Measurements from ENCODE around the gene ALOXE3.
"Not testable (repeated sequence)": the region's sequence is repeated elsewhere in the genome, so short reads cannot be mapped to it uniquely, and the experiment has no call there.

ALOXE3 gene

DNA sequence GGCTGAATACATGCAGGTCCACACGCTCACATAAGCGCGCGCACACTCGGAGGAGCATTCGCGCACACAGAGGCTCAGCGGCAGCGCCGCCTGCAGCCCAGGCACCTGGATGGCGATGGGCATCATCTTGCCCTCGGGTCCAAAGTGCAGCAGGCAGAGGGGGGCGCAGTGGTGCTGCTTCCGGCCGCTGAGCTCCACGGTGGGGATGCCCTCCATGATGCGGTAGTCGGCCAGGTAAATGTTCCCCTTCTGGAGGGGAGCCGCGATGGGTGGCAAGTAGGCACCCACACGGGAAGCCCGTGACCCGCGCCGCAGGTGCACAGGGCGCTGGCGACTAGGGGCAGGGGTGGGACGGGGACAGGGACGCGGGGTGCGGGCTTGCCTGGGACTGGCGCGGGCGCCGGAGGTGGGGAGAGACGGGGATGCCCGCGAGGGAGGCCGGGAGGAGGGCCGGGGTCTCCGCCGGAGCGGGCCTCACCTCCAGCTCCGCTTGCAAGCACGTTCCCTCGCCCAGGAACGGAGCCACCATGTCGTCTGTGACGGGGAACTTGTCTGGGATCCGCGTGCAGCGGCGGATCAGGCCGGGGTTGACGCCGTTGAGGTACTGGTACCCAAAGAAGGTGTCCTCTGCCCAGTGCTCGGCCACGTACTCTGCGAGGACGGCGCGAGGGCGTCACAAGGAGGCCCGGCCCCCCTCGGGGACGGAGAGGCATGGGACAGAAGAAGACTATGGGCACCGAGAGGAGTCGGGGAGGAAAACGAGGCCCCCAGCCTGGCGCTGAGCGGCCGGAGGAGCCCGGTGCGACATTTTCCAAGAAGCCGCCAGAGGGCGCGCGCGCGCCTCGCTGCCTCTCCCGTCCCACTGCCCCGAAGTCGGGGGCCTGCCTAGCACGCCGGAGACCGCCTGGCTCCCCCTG is 38.8 kb downstream of the ALOXE3 start:
- TF ChIP-seq, protein P1, sequence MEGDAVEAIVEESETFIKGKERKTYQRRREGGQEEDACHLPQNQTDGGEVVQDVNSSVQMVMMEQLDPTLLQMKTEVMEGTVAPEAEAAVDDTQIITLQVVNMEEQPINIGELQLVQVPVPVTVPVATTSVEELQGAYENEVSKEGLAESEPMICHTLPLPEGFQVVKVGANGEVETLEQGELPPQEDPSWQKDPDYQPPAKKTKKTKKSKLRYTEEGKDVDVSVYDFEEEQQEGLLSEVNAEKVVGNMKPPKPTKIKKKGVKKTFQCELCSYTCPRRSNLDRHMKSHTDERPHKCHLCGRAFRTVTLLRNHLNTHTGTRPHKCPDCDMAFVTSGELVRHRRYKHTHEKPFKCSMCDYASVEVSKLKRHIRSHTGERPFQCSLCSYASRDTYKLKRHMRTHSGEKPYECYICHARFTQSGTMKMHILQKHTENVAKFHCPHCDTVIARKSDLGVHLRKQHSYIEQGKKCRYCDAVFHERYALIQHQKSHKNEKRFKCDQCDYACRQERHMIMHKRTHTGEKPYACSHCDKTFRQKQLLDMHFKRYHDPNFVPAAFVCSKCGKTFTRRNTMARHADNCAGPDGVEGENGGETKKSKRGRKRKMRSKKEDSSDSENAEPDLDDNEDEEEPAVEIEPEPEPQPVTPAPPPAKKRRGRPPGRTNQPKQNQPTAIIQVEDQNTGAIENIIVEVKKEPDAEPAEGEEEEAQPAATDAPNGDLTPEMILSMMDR (IDR thresholded peaks at IDR 0.05; ENCODE audit: low read depth, low read length), result peak; percentile 89
- H3K4me3 ChIP-seq (ENCODE audit: low read depth, low read length), result peak overlapping the region; percentile 51

DNA sequence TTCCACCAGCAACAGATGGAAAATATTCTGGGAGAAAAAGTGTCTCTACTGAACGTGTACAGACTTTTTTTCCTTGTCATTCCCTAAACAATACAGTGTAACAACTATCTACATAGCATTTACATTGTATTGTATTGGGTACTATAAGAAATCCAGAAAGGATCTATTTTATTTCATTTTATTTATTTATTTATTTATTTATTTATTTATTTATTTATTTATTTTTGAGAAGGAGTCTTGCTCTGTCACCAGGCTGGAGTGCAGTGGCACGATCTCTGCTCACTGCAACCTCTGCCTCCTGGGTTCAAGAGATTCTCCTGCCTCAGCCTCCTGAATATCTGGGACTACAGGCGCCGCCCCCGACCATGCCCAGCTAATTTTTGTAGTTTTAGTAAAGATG is 40.4 kb downstream of the ALOXE3 start:
- not testable (repeated sequence) for H3K4me3 ChIP-seq (ENCODE audit: low read depth, low read length)

DNA sequence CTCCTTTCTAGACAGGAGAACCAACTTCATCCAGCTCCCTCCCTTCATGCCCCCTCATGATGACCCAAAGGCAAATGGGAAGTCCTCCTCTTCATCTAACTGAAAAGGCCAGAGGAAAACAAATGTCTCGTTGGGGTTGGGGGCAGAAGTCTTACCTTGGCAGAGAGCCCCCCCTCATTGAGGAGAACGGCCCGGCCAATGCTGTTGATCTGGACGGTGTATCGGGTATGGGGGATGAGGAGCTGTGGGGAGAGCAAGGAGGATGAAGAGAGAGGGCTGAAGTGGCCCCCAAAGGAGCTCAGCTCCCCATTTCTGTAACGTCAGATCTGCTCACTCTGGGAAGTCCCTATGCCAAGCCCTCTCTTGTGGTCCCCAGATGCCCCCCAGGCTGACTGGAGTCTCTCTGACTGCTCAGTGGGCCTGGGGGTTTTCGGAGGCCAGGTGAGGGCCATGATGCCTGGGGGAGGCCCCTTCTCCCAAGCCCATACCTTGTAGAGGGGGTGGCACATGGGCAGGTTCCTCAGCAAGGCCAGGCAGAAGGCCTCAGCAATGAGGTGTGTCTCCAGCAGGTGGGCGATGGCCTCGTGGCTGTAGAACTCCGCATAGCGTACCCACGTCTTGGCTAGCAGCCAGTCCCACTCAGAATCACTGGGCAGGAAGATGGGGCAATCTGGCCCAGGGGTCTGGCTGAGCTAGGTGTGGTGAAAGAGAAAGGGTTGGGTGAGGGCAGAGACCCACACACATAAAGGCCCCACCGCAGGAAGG is 41.6 kb downstream of the ALOXE3 start:
- H3K4me3 ChIP-seq (ENCODE audit: low read depth, low read length), result no peak overlapping the region
- TF ChIP-seq, protein P1 (IDR thresholded peaks at IDR 0.05; ENCODE audit: low read depth, low read length), result no peak

DNA sequence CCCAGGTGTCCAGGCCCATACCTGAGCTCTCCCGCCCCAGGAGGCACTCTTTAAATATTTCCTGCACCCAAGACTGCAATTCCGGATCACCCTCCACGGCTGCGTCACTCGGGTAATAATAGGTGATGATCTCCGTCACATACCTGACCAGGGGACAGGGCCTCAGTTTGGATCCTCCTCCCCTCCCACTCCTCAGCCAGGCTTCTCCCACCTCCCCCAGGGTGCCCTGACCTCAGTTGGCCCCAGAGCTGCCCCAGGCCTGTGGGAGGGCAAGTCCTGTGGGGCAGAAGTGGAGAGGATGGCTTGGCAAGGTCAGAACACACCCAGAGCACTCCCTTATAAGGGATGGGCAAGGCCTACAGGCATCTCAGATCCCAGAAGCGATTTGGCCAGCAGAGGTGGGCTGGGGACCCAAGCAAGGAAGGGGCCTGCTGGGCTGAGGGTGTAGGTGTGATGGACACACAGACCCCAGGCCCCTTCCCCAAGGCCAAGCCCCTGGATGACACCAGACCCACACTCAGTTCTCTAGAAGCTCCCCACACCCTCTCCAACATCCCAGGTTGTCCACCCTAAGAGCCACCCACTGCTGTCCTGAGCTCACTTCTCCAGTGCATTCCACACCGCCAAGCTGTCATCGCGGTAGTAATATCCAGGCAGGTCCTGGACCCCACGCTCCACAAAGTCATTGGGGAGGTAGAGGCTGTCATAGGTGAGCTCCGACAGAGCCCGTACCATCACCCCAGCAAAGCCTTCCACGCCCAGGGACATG is 42.6 kb downstream of the ALOXE3 start:
- TF ChIP-seq, protein P1 (IDR thresholded peaks at IDR 0.05; ENCODE audit: low read depth, low read length), result no peak

DNA sequence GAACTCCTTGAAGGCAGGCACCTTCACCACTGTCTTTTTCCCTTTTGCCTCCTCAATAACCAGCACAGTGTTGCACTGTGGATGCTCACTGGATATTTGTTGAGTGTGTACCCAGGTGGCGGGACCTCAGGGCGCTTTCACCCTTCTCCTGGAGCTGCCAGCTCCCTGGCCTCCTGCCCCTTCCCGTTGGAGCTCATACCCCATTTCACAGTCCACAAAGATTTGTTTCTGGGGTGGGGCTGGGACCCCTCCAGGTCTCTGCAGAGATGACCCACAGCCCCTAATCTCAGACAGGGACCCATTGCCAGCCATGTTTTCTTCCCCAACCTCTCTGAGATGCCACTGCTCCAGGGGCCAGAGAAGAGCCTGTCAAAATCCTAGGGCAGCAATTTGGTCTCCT is 43.2 kb downstream of the ALOXE3 start:
- TF ChIP-seq, protein P1 (IDR thresholded peaks at IDR 0.05; ENCODE audit: low read depth, low read length), result no peak
- no peak overlapping the region for H3K4me3 ChIP-seq (ENCODE audit: low read depth, low read length)

More for the DNA sequence above, 42.6 kb downstream of the ALOXE3 start:
- H3K4me3 ChIP-seq (ENCODE audit: low read depth, low read length), result no peak overlapping the region

DNA sequence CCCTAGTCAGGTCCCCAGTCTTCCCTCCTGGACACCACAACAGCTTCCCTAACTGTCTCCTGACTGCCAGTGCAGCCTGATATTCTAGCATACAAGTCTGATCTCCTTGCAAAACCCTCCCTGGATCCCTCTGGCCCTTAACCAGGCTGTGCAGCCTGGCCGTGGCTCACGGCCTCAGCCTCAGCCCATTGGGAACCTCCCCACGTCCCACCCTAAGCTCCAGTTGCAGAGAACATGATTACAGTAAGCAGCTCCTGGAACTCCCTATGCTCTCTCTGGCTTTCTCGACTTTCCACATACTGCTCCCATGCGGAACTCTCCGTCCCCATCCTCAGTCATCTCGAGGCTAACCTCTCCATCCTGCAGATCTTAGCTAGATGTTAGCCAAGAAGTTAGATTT is 43.8 kb downstream of the ALOXE3 start:
- TF ChIP-seq, protein P1 (IDR thresholded peaks at IDR 0.05; ENCODE audit: low read depth, low read length), result no peak
- H3K4me3 ChIP-seq (ENCODE audit: low read depth, low read length), result no peak overlapping the region
